Measurements from ENCODE around the gene HSD17B1.

HSD17B1 gene

DNA sequence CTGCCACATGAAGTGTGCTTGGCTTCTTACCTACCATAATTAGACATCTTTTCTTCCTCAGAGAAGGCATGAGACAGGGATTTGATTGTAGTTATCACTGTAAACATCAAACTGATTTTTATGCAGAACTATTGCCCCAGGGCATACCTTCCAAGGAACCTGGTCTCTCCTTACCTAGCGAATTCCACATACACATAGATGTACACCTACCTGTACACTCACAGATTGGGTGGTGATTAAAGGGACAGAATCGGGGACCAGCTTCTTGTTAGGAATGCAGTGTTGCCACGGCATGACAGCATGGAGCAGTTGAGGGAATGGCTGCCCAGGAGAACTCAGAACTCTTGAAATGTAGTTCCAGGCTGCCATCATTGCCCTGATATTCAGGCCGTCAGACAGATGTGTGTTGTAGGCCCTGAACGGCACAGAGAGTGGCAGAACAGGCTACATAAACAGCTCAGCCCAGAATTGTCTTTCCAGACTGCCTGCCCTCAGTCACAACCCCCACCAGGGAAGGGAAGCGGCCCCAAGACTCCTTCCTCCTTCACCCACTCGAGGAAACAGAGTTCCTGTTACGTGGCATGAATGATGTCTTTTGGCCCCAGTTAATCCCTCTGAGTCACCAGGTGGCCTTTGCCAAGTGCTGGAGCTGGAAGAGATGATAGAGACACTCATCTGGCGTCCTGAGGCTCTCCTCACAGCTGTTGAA, 34.5 kb upstream of the HSD17B1 start:
- H3K27ac ChIP-seq = peak overlapping the region; percentile 81
- H3K36me3 ChIP-seq = peaks cover 61% of the 10 kb centered on the region
- H3K4me3 ChIP-seq (ENCODE audit: low read depth, low read length) = no peak overlapping the region
- H3K27me3 ChIP-seq (ENCODE audit: insufficient read depth, low read depth, severe bottlenecking) = no peaks in the 10 kb centered on the region
- DNase-seq = peak; percentile 69
- no peak for TF ChIP-seq CTCF (IDR thresholded peaks at IDR 0.05; ENCODE audit: low read depth, low read length)
- H3K9me3 ChIP-seq (ENCODE audit: severe bottlenecking) = no peaks in the 10 kb centered on the region

DNA sequence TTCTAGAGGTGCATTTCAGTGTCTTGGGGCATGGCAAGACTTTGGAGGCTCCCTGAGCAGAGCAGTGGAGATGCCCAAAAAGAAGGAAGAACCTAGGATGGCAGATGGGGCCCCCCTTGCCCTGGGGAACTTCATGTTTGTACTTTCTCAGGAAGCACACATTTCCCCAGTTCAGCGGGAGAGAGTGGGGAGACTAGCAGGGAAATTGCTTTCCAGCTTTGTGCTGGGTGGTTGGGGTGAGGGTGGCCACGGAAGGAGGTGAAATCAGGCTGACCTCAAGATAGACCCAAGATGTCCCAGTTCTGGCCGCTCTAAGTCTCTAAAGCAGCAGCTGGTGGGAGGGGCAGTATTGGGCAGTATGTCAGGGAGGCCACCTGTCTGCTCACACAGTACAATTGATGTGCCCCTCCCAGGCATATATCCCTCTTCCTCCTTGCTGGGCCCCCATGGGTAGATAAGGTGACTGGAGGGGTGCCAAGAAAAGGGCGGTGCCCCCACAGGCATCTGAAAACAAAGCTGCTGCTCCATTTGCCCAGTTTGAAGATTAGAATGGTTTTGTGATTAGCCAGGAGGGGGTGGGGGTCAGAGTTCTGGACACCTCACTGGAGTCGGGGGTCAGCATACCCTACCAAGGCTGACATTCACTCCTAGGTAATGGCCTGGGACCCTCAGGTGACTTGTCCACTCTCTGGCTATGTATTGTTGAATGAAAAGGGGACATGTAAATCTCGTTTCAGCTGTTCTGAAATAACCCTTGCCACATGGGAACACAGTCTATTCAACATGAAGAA, 33.8 kb upstream of the HSD17B1 start:
- no peaks in the 10 kb centered on the region for H3K9me3 ChIP-seq (ENCODE audit: severe bottlenecking)
- H3K27me3 ChIP-seq (ENCODE audit: insufficient read depth, low read depth, severe bottlenecking) = no peaks in the 10 kb centered on the region
- no peak overlapping the region for H3K4me3 ChIP-seq (ENCODE audit: low read depth, low read length)
- peak; percentile 83 for DNase-seq
- TF ChIP-seq CTCF (IDR thresholded peaks at IDR 0.05; ENCODE audit: low read depth, low read length) = no peak
- H3K27ac ChIP-seq = peak overlapping the region; percentile 81
- H3K36me3 ChIP-seq = peaks cover 63% of the 10 kb centered on the region

GRCh38 chr17:42519546-42520491, 32.9 kb upstream of the HSD17B1 start:
- DNase-seq = no peak
- Histone ChIP-seq H3K9me3 (ENCODE audit: severe bottlenecking) (no peaks in the 10 kb centered on the region), H3K27ac (peak overlapping the region; percentile 81), H3K4me3 (ENCODE audit: low read depth, low read length) (no peak overlapping the region), H3K27me3 (ENCODE audit: insufficient read depth, low read depth, severe bottlenecking) (no peaks in the 10 kb centered on the region), H3K36me3 (peaks cover 55% of the 10 kb centered on the region)
- no peak for TF ChIP-seq CTCF (IDR thresholded peaks at IDR 0.05; ENCODE audit: low read depth, low read length)

DNA sequence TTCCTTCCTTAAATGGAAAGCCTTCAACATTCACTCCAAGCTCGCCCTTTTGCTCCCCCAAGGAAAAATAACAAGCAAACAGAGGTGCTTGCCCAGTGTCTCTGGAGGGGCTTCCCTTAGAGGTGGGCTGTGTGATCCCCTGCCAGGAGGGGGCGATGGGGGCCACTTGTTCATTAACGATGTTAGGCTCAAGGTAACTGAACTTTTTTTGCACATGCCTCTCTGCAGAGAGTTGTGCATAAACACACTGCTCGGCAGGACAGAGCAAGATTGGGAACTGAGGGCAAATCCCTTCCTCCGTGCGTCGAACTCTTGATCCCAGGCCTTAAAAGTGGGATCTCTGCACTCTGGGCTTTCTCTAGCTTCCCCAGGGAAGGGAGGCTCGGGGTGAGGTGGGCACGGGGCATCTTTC, 32.2 kb upstream of the HSD17B1 start:
- Histone ChIP-seq H3K36me3 (peaks cover 52% of the 10 kb centered on the region), H3K4me3 (ENCODE audit: low read depth, low read length) (no peak overlapping the region), H3K27me3 (ENCODE audit: insufficient read depth, low read depth, severe bottlenecking) (no peaks in the 10 kb centered on the region), H3K27ac (no peak overlapping the region; the same call in 1 of the 2 replicates), H3K9me3 (ENCODE audit: severe bottlenecking) (no peaks in the 10 kb centered on the region)
- peak; percentile 64 for DNase-seq
- peak; percentile 62 for TF ChIP-seq CTCF (IDR thresholded peaks at IDR 0.05; ENCODE audit: low read depth, low read length)

DNA sequence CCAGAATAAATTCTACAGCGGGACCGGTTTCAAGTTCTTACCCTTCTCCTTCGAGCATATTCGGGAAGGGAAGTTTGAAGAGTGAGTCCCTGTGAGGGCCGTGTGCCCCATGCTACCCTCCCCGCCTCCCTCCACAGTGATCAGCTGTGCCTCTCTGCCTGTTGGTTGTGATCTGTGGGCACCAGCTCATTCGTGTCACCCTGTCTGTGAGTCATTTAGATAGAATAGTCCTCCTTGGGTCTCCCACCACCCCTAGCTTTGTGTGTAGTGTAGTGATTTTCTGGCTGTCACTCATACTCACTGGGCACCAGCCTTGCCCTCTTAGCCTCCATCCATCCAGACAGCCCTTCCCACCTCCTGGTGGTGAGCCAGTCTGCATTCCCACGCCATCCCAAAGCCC, 31.7 kb upstream of the HSD17B1 start:
- no peaks in the 10 kb centered on the region for H3K27me3 ChIP-seq (ENCODE audit: insufficient read depth, low read depth, severe bottlenecking)
- H3K36me3 ChIP-seq = peaks cover 52% of the 10 kb centered on the region
- no peak for TF ChIP-seq CTCF (IDR thresholded peaks at IDR 0.05; ENCODE audit: low read depth, low read length)
- H3K9me3 ChIP-seq (ENCODE audit: severe bottlenecking) = no peaks in the 10 kb centered on the region
- H3K4me3 ChIP-seq (ENCODE audit: low read depth, low read length) = no peak overlapping the region
- DNase-seq = no peak
- H3K27ac ChIP-seq = no peak overlapping the region
